Measurements from ENCODE around the gene PIGU. TPM values are rescaled to one million over a fixed set of nuclear protein-coding genes. Genes with fewer than 3 reads are reported as not detected.

The PIGU gene
- total and polyA plus RNA-seq, 2 of the 13 experiments (the other 11 are each of a cell fraction or from before 2014, with no cell fraction given), result 45.5 to 231 TPM

- TF ChIP-seq GLMP (CRISPR knock-in tag; IDR thresholded peaks at IDR 0.05; ENCODE audit: borderline replicate concordance), result no peak
- TF ChIP-seq ZNF451 (CRISPR knock-in tag; IDR thresholded peaks at IDR 0.05), result peak; percentile 66; the same call in 1 of the 2 replicates
- TF ChIP-seq ZSCAN30 (CRISPR knock-in tag; IDR thresholded peaks at IDR 0.05), result peak; percentile 88; the same call in 1 of the 2 replicates
- peak; percentile 36 for TF ChIP-seq NFKBIZ (CRISPR knock-in tag; IDR thresholded peaks at IDR 0.05)
- TF ChIP-seq ZFP41 (CRISPR knock-in tag; IDR thresholded peaks at IDR 0.05; ENCODE audit: borderline replicate concordance), result peak; percentile 71
- no peak for TF ChIP-seq SP2 (CRISPR knock-in tag; IDR thresholded peaks at IDR 0.05)
- TF ChIP-seq ZNF672 (CRISPR knock-in tag; IDR thresholded peaks at IDR 0.05), result no peak
- 0 out of 2 replicates have a peak, but pooled peaks have one; percentile 18 for TF ChIP-seq ZNF737 (CRISPR knock-in tag; IDR thresholded peaks at IDR 0.05; ENCODE audit: borderline replicate concordance)
- TF ChIP-seq THRA (CRISPR knock-in tag; IDR thresholded peaks at IDR 0.05; ENCODE audit: borderline replicate concordance), result peak; percentile 85; the same call in 1 of the 2 replicates
- TF ChIP-seq MZF1 (CRISPR knock-in tag; IDR thresholded peaks at IDR 0.05; ENCODE audit: borderline replicate concordance), result no peak
- peak; percentile 62; the same call in 1 of the 2 replicates for TF ChIP-seq ZFP90 (CRISPR knock-in tag; IDR thresholded peaks at IDR 0.05; ENCODE audit: borderline replicate concordance)
- peak; percentile 11; the same call in 1 of the 2 replicates for TF ChIP-seq MYC (CRISPR knock-in tag; IDR thresholded peaks at IDR 0.05; ENCODE audit: borderline replicate concordance)
- TF ChIP-seq TFDP2 (CRISPR knock-in tag; IDR thresholded peaks at IDR 0.05), result no peak
- 0 out of 2 replicates have a peak, but pooled peaks have one; percentile 16 for TF ChIP-seq SNAPC2 (CRISPR knock-in tag; IDR thresholded peaks at IDR 0.05)
- no peak for TF ChIP-seq ZNF432 (CRISPR knock-in tag; IDR thresholded peaks at IDR 0.05; ENCODE audit: borderline replicate concordance)
- TF ChIP-seq SP5 (CRISPR knock-in tag; IDR thresholded peaks at IDR 0.05; ENCODE audit: borderline replicate concordance, low read depth), result 0 out of 2 replicates have a peak, but pooled peaks have one; percentile 47
- no peak; the same call in 1 of the 2 replicates for TF ChIP-seq ARID2 (CRISPR knock-in tag; IDR thresholded peaks at IDR 0.05; ENCODE audit: borderline replicate concordance)
- 0 out of 2 replicates have a peak, but pooled peaks have one; percentile 10 for TF ChIP-seq KDM1A (CRISPR knock-in tag; IDR thresholded peaks at IDR 0.05)
- no peak for TF ChIP-seq ZNF646 (CRISPR knock-in tag; IDR thresholded peaks at IDR 0.05)
Observed at GRCh38 chr20:34703424-34704176, 26.7 kb upstream of the PIGU start (continued).
